ENCODE data around the gene BEX4.

BEX4 gene

DNA sequence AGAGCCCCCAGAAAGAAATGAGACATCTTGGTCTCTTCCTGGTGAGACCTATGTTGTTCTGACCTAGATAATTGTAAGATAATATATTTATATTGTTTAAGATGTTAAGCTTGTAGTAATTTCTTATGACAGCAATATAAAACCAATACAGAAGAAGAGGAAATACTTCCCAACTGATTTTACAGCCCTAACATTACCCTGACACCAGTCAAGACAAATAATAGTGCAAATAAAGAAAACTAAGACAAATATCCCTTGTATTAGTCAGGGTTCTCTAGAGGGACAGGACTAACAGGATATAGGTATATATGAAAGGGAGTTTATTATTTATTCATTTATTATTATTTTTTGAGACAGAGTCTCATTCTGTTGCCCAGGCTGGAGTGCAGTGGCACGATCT lies 21.4 kb downstream of the BEX4 start:
- no peak for DNase-seq (ENCODE audit: low read depth in 2 of 2)

GRCh38 chrX:103240155-103240554 lies 25.2 kb downstream of the BEX4 start:
- no peak for DNase-seq (ENCODE audit: low read depth in 2 of 2)

GRCh38 chrX:103248553-103248952 lies 33.6 kb downstream of the BEX4 start:
- DNase-seq (ENCODE audit: low read depth in 2 of 2), result no peak

- DNase-seq (ENCODE audit: low read depth in 2 of 2), result no peak
These were observed 34.9 kb downstream of the BEX4 start for GRCh38 chrX:103249805-103250204.

DNA sequence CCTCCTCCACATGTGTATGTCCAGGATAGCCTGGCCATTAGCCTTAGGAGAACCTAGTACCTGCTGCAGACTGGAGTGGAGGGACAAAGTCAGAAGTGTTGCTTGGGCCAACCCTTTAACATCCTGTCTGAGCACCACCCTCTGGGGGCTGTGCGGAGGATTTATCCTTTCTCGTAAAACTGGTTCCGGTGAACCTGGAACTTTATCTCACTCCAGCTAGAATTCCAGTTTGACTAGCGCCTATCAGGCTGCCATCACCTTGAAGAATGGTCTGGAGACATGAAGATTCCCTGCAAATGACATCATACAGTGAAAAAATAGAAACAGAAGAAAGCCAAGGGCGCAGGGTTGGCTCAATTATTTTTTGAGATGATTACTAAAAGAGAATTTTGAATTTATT lies 36.1 kb downstream of the BEX4 start:
- no peak for DNase-seq (ENCODE audit: low read depth in 2 of 2)

DNA sequence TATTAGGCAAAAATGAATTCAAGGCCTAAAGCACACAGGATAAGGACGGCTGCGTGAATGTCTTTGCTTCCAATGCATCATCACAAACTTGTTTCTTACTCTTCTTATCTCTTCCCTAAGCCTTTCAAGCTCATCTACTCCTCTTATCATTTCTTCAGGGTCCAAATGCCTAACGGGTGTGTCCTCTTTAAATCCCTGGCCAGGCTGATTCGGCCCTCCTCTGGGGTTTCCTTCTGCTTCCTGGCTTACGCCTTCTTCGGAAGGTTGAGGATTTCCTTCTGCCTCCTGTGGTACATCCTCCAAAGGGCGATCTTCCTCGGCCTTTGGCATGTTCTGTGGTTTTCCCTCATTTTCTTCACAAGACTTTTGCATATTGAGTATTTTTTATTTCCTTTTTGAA lies 38.7 kb downstream of the BEX4 start:
- DNase-seq (ENCODE audit: low read depth in 2 of 2), result no peak

DNA sequence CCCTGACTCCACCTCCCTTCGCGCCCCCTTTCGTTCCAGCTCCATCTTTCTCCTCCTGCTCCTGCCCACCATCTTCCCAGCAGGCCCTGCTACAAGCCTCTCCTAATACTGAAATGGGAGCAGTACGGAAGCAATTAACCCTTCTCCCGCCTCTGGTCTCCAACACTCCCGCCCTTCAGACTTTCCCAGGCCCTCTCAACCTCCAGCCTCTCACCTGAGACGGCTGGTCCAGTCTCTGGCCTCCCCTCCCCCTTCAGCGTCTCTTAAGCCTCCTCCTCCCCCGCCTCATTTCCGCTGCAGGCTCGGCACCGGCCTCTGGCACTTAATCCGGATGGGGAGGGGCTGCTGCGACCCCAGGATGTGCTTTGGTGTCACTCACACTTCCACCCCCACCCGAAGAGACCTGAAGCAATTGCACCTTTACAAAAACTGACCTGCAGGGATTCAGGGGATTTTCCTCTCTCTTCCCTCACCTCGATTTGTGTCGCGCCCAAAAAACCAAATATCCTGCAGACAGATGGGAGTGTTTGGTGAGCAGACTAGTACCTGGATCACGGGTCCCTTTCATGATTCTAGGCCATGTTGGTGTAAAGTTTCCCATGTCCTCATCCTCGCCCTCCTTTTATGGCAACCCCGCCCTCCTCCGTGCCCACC lies 39.4 kb downstream of the BEX4 start:
- no peak for DNase-seq (ENCODE audit: low read depth in 2 of 2)

- peak; percentile 19 to 20 for DNase-seq (ENCODE audit: low read depth in 2 of 2)
These were observed 40.1 kb downstream of the BEX4 start, which contains the start of gene TCEAL8 for GRCh38 chrX:103254921-103255493. Gene TCEAL8 (minus strand): TSS chrX:103255155. CDS start chrX:103253979, 1,176 bp downstream.

DNA sequence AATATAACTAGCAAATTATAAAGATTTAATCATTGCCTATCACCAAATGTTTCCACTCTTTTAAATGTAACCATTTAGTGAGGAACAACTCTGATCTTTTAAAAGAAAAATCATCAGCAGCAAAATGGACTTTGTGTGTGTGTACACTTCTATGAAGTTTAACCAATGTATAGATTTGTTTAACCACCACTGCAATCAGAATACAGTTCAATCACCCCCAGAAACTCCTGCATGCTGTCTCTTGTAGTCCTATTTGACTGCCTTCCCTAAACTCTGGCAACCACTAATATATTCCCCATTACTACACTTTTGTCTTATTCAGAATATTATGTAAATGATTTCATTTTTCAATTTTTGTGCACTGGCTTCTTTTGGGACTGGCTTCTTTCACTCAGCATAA lies 41.7 kb downstream of the BEX4 start:
- no peak for DNase-seq (ENCODE audit: low read depth in 2 of 2)

DNA sequence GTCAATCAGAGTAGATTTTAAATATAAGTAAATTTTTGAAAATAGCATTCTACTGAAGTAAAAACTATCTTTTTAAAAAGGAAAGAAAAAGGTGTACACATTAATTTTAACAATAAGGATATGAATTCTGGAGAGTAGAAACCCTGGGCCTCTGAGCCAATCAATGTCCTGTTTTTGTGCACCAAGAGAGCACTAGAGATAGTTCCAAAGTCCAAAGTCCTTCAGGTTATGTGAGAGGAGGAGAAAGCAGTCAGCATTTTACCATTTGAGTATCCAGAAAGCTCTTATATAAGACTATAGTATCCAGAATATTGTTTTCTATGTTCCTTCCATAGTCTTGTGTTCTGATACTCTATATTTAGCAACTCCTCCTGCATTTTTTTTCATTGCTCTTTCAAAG lies 43.4 kb downstream of the BEX4 start:
- no peak for DNase-seq (ENCODE audit: low read depth in 2 of 2)

All from stimulated activated CD8-positive, alpha-beta memory T cell treated with anti-CD3 and anti-CD28 coated beads, Interleukin-2, amount 100 ng/mL, for 1 hour (primary cell).